ENCODE data around the gene UTF1. TPM values are rescaled to one million over a fixed set of nuclear protein-coding genes. Genes with fewer than 3 reads are reported as not detected.

The UTF1 gene
- total RNA-seq, 2 experiments from 2014 or later = not detected

GRCh38 chr10:133203652-133204195, 26.3 kb upstream of the UTF1 start:
- no peak overlapping the region for H3K27ac Mint-ChIP-seq
- H3K4me3 Mint-ChIP-seq = no peak overlapping the region
- DNase-seq (no peak), ATAC-seq (no peak)
- H3K27me3 Mint-ChIP-seq = no peaks in the 10 kb centered on the region
- no peaks in the 10 kb centered on the region for H3K4me1 Mint-ChIP-seq (ENCODE audit: low read depth)
- H3K9me3 Mint-ChIP-seq = no peaks in the 10 kb centered on the region
- no peak for TF ChIP-seq CTCF (IDR thresholded peaks at IDR 0.05)
- CTCF ChIA-PET = no interaction called here
- POLR2A ChIA-PET = no interaction called here
- H3K36me3 Mint-ChIP-seq (ENCODE audit: low read depth) = no peaks in the 10 kb centered on the region
- intact Hi-C loops (cut with micrococcal nuclease) = no loop called here

- ChIA-PET POLR2A (no interaction called here), CTCF (no interaction called here)
- H3K9me3 Mint-ChIP-seq = no peaks in the 10 kb centered on the region
- no peak overlapping the region for H3K27ac Mint-ChIP-seq
- no peak for TF ChIP-seq CTCF (IDR thresholded peaks at IDR 0.05)
- ATAC-seq (no peak), DNase-seq (no peak)
- no peaks in the 10 kb centered on the region for H3K27me3 Mint-ChIP-seq
- intact Hi-C loops (cut with micrococcal nuclease) = no loop called here
- H3K36me3 Mint-ChIP-seq (ENCODE audit: low read depth) = no peaks in the 10 kb centered on the region
- no peak overlapping the region for H3K4me3 Mint-ChIP-seq
- no peaks in the 10 kb centered on the region for H3K4me1 Mint-ChIP-seq (ENCODE audit: low read depth)
Observed at GRCh38 chr10:133204226-133205015, 25.6 kb upstream of the UTF1 start.

- ChIA-PET POLR2A (no interaction called here), CTCF (no interaction called here)
- no peaks in the 10 kb centered on the region for H3K9me3 Mint-ChIP-seq
- no peaks in the 10 kb centered on the region for H3K27me3 Mint-ChIP-seq
- intact Hi-C loops (cut with micrococcal nuclease) = no loop called here
- no peak for ATAC-seq
- TF ChIP-seq CTCF (IDR thresholded peaks at IDR 0.05) = no peak
- no peak for DNase-seq
- no peak overlapping the region for H3K27ac Mint-ChIP-seq
- H3K36me3 Mint-ChIP-seq (ENCODE audit: low read depth) = no peaks in the 10 kb centered on the region
- H3K4me1 Mint-ChIP-seq (ENCODE audit: low read depth) = no peaks in the 10 kb centered on the region
- H3K4me3 Mint-ChIP-seq = no peak overlapping the region
Observed at GRCh38 chr10:133205146-133205545, 24.9 kb upstream of the UTF1 start.

GRCh38 chr10:133206356-133207040, 23.5 kb upstream of the UTF1 start:
- POLR2A ChIA-PET = no interaction called here
- no peak overlapping the region for H3K4me3 Mint-ChIP-seq
- H3K36me3 Mint-ChIP-seq (ENCODE audit: low read depth) = no peaks in the 10 kb centered on the region
- no peak for ATAC-seq
- no peaks in the 10 kb centered on the region for H3K9me3 Mint-ChIP-seq
- no peak for TF ChIP-seq CTCF (IDR thresholded peaks at IDR 0.05)
- intact Hi-C loops (cut with micrococcal nuclease) = no loop called here
- DNase-seq = no peak
- no peaks in the 10 kb centered on the region for H3K27me3 Mint-ChIP-seq
- no peaks in the 10 kb centered on the region for H3K4me1 Mint-ChIP-seq (ENCODE audit: low read depth)
- H3K27ac Mint-ChIP-seq = no peak overlapping the region
- CTCF ChIA-PET = no interaction called here

- Mint-ChIP-seq H3K4me1 (ENCODE audit: low read depth) (no peaks in the 10 kb centered on the region), H3K27me3 (no peaks in the 10 kb centered on the region), H3K36me3 (ENCODE audit: low read depth) (no peaks in the 10 kb centered on the region), H3K9me3 (no peaks in the 10 kb centered on the region), H3K27ac (no peak overlapping the region), H3K4me3 (no peak overlapping the region)
- no peak for TF ChIP-seq CTCF (IDR thresholded peaks at IDR 0.05)
- intact Hi-C loops (cut with micrococcal nuclease) = no loop called here
- POLR2A ChIA-PET = no interaction called here
- no peak for DNase-seq
- ATAC-seq = no peak
- CTCF ChIA-PET = no interaction called here
Observed at GRCh38 chr10:133207041-133207600, 22.9 kb upstream of the UTF1 start.

All from activated CD8-positive, alpha-beta T cell treated with anti-CD3 and anti-CD28 coated beads for 36 hours (primary cell).